Subcutaneous adipose tissue (tissue), 4 donors: ENCODE results near the gene SLC25A25. TPM values are rescaled to one million over a fixed set of nuclear protein-coding genes. Genes with fewer than 3 reads are reported as not detected.

Source experiments
- CTCF ChIP-seq: fragments of 450-650 bp; IDR thresholded peaks from one replicate; pipeline ENCODE4 v1.5.1; 2016; ENCODE audit warnings: low read depth, mild to moderate bottlenecking, control low read depth, antibody characterized with exemption, moderate library complexity
- total RNA-seq, 4 donors: library from RNA; depleted of rRNA; stranded (reverse); fragments of >200 nt; gene quantifications; one replicate each; pipeline ENCODE4 v1.1.0, GENCODE V29; 2016

SLC25A25 gene
- total RNA-seq, 4 donors from 2014 or later, result 13.4 to 60.1 (median 19.5) TPM

- TF ChIP-seq CTCF, result no peak
Observed at GRCh38 chr9:128056086-128056485, 11.9 kb upstream of the SLC25A25 start.

GRCh38 chr9:128056887-128057723, 10.9 kb upstream of the SLC25A25 start:
- TF ChIP-seq CTCF, result no peak

- TF ChIP-seq CTCF, result no peak
Observed at GRCh38 chr9:128057724-128058409, 10.2 kb upstream of the SLC25A25 start.

- no peak for TF ChIP-seq CTCF
Observed at GRCh38 chr9:128059365-128059983, 8.6 kb upstream of the SLC25A25 start.

GRCh38 chr9:128061275-128061960, 6.6 kb upstream of the SLC25A25 start:
- TF ChIP-seq CTCF, result no peak

- TF ChIP-seq CTCF, result no peak
Observed at GRCh38 chr9:128062279-128062678, 5.8 kb upstream of the SLC25A25 start.
